GM12874 (cell line): ENCODE measurements around the gene RBFOX2.
A peak's percentile ranks its signal among the peaks of the same experiment; 100 is the strongest.

ENCODE experiments used
- TF ChIP-seq, protein P1 (sequence below): IDR thresholded peaks from 2 replicates; pipeline ENCODE4 v1.5.1; 2011; ENCODE audit warnings: low read depth, mild to moderate bottlenecking, control low read depth, low read length, moderate library complexity; ENCODE audit not compliant: insufficient read depth

RBFOX2 gene

GRCh38 chr22:35854334-35854733 lies 174.3 kb downstream of the RBFOX2 start:
- TF ChIP-seq, protein P1, sequence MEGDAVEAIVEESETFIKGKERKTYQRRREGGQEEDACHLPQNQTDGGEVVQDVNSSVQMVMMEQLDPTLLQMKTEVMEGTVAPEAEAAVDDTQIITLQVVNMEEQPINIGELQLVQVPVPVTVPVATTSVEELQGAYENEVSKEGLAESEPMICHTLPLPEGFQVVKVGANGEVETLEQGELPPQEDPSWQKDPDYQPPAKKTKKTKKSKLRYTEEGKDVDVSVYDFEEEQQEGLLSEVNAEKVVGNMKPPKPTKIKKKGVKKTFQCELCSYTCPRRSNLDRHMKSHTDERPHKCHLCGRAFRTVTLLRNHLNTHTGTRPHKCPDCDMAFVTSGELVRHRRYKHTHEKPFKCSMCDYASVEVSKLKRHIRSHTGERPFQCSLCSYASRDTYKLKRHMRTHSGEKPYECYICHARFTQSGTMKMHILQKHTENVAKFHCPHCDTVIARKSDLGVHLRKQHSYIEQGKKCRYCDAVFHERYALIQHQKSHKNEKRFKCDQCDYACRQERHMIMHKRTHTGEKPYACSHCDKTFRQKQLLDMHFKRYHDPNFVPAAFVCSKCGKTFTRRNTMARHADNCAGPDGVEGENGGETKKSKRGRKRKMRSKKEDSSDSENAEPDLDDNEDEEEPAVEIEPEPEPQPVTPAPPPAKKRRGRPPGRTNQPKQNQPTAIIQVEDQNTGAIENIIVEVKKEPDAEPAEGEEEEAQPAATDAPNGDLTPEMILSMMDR = no peak

DNA sequence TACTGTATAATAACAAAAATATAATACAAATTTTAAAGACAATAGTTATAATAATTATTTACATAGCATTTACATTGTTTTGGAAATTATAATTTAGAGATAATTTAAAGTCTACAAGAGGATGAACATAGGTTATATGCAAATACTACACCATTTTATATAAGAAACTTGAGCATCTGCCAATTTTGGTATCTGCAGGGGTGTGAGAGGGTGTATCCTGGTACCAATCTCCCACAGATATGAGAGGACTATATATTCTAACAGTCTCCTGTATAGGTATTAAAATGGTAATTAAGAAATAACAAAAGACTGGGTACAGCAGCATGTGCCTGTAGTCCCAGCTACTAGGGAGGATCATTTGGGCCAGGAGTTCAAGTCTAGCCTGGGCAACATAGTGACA lies 176.5 kb downstream of the RBFOX2 start:
- TF ChIP-seq, protein P1 = no peak

GRCh38 chr22:35850831-35851230 lies 177.8 kb downstream of the RBFOX2 start:
- TF ChIP-seq, protein P1 = no peak

DNA sequence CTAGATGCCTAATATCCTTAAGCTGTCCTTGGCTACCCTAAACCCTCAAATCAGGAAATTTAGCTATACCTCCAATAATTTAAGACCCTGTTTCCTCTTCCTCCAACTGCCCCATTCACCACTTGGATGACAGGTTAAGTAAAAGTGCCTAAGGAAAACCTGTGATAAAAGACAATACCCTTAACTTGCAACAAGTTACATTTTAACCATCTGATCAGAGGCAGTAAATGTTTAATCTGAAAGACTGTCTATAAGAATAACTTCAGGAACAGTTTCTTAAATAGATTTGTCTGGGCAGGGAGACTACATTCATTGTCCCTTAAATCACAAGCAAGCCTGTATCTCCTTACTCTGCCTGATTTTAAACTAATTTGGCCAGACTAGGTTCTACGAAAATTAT lies 181.8 kb downstream of the RBFOX2 start:
- TF ChIP-seq, protein P1 = no peak

DNA sequence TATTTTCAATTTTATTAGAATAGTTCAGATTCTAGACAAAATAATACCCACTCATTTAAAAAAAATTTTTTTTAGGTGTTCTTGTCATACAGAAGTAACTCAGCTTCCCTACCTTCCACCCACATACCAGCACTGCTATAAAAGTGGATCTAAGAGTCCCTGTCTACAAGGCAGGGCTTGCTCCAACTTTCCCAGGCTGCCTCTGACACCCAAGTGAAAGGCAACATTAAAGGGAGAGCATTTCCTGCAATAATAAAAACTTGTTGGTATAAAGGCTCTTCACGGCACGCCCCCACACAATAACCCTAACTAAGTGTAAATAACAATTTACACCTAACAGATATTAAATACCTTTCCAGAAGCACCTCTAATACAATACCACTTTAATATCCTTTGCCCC lies 183.7 kb downstream of the RBFOX2 start:
- TF ChIP-seq, protein P1 = no peak

DNA sequence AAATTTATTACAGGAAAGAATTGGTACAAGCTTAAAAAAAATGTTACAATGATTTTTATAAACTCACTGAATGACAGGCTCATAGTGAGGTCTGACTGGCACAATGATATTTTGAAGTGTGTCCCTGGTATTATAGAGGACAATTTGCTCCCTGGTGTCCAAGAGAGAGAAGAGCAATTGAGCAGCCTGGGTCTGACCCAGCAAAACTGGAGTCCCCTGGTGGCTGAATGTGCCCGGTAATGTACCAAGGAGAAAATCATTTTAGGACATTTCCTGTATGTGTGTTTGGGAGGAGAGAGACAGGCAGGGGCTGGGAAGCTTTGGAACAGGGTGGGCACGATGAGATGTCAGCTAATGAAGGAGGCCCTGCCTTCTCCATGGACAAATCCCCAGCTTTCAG lies 185.7 kb downstream of the RBFOX2 start:
- TF ChIP-seq, protein P1 = peak; percentile 40

- TF ChIP-seq, protein P1 = no peak
Measured at GRCh38 chr22:35842519-35842913, 186.1 kb downstream of the RBFOX2 start.
